CD14-positive monocyte (primary cell): ENCODE results near the gene RETREG3. TPM values are rescaled to one million over a fixed set of nuclear protein-coding genes. Genes with fewer than 3 reads are reported as not detected.

Experiments used
- DNase-seq, 3 donors: peaks; one replicate each; pipeline ENCODE4 v3.0.0-alpha.2; 2011 to 2022
- H2AFZ ChIP-seq: 2 replicates; pipeline ENCODE4 v1.6.0; 2012; ENCODE audit warnings: mild to moderate bottlenecking, low read depth, low read length, inconsistent platforms; ENCODE audit not compliant: insufficient read depth, poor library complexity, severe bottlenecking
- H3K27ac ChIP-seq, 2 donors: 1 replicate in 1 of 2; 2 replicates in 1 of 2; pipeline ENCODE4 v1.5.1; 2012 to 2013; ENCODE audit warnings: low read length in 2 of 2, control low read depth in 1 of 2, inconsistent platforms in 1 of 2, low read depth in 1 of 2, mild to moderate bottlenecking in 1 of 2
- H3K27me3 ChIP-seq, 2 donors: one replicate each; pipeline versions ENCODE4 v1.6.0 to v1.6.1; 2011 to 2013; ENCODE audit warnings: low read length in 2 of 2; ENCODE audit not compliant: control insufficient read depth in 2 of 2, insufficient read depth in 2 of 2
- H3K36me3 ChIP-seq, 2 donors: replicated peaks in 1 of 2; 1 replicate in 1 of 2; 2 replicates in 1 of 2; pipeline versions ENCODE4 v1.5.1 to v1.6.1; 2012 to 2013; ENCODE audit warnings: low read length in 2 of 2, control low read depth in 1 of 2, inconsistent platforms in 1 of 2, mild to moderate bottlenecking in 1 of 2; ENCODE audit not compliant: insufficient read depth in 2 of 2, control insufficient read depth in 1 of 2
- H3K4me1 ChIP-seq, 2 donors: 1 replicate in 1 of 2; 2 replicates in 1 of 2; pipeline versions ENCODE4 v1.5.1 to v1.6.1; 2012 to 2013; ENCODE audit warnings: low read length in 2 of 2, control low read depth in 1 of 2, inconsistent platforms in 1 of 2, mild to moderate bottlenecking in 1 of 2, moderate library complexity in 1 of 2; ENCODE audit not compliant: insufficient read depth in 2 of 2, control insufficient read depth in 1 of 2
- H3K4me2 ChIP-seq: replicated peaks from 2 replicates; pipeline ENCODE3; 2012; ENCODE audit warnings: low read length, moderate library complexity, mild to moderate bottlenecking; ENCODE audit not compliant: poor library complexity, severe bottlenecking; ENCODE audit errors: extremely low read depth
- H3K4me3 ChIP-seq, 3 experiments: fragments of 200-600 bp in 1 of 3; sonication (generic) in 1 of 3; replicated peaks in 1 of 3; 1 replicate in 2 of 3; 2 replicates in 1 of 3; pipeline ENCODE4 v1.5.1; 2011 to 2013; ENCODE audit warnings: low read length in 3 of 3, mild to moderate bottlenecking in 3 of 3, control low read depth in 2 of 3, low read depth in 2 of 3, inconsistent platforms in 1 of 3, moderate library complexity in 1 of 3
- H3K79me2 ChIP-seq: 2 replicates; pipeline ENCODE4 v1.6.0; 2012; ENCODE audit warnings: mild to moderate bottlenecking, control low read depth, inconsistent platforms, low read length, moderate library complexity; ENCODE audit not compliant: insufficient read depth
- H3K9ac ChIP-seq: 2 replicates; pipeline ENCODE4 v1.6.0; 2017; ENCODE audit warnings: low read length, mild to moderate bottlenecking; ENCODE audit not compliant: insufficient read depth, poor library complexity, severe bottlenecking
- H3K9me3 ChIP-seq, 2 donors: replicated peaks in 1 of 2; 1 replicate in 1 of 2; 2 replicates in 1 of 2; pipeline versions ENCODE4 v1.5.1 to v1.6.1; 2012 to 2013; ENCODE audit warnings: low read length in 2 of 2, control low read depth in 1 of 2; ENCODE audit not compliant: control insufficient read depth in 1 of 2, insufficient read depth in 1 of 2
- H4K20me1 ChIP-seq: 2 replicates; pipeline ENCODE4 v1.6.0; 2012; ENCODE audit warnings: mild to moderate bottlenecking, low read length, control low read depth, moderate library complexity; ENCODE audit not compliant: insufficient read depth
- H3K27ac Mint-ChIP-seq, 7 donors: one replicate each; pipeline ENCODE4 v1.8.0; 2020; ENCODE audit warnings: mild to moderate bottlenecking in 7 of 7, mixed read lengths in 7 of 7, moderate library complexity in 6 of 7, inconsistent platforms in 2 of 7
- H3K27me3 Mint-ChIP-seq, 3 donors: one replicate each; pipeline ENCODE4 v1.8.0; 2021 to 2022; ENCODE audit warnings: low read depth in 3 of 3, mild to moderate bottlenecking in 3 of 3, mixed read lengths in 3 of 3, moderate library complexity in 3 of 3, inconsistent platforms in 1 of 3
- H3K36me3 Mint-ChIP-seq, 2 donors: one replicate each; pipeline ENCODE4 v1.8.0; 2020; ENCODE audit warnings: mixed read lengths in 2 of 2, inconsistent platforms in 1 of 2, mild to moderate bottlenecking in 1 of 2
- H3K4me1 Mint-ChIP-seq: one replicate; pipeline ENCODE4 v1.8.0; 2020; ENCODE audit warnings: mild to moderate bottlenecking, mixed read lengths
- H3K4me3 Mint-ChIP-seq, 2 donors: one replicate each; pipeline ENCODE4 v1.8.0; 2020; ENCODE audit warnings: mild to moderate bottlenecking in 2 of 2, mixed read lengths in 2 of 2, moderate library complexity in 1 of 2
- H3K9me3 Mint-ChIP-seq, 7 donors: one replicate each; pipeline ENCODE4 v1.8.0; 2020 to 2022; ENCODE audit warnings: mixed read lengths in 7 of 7, mild to moderate bottlenecking in 6 of 7, moderate library complexity in 6 of 7, inconsistent platforms in 2 of 7
- WGBS: methylation state at CpG from one replicate; pipeline ENCODE4 v1.1.5; 2013; ENCODE audit warnings: missing lambda C conversion rate; ENCODE audit not compliant: insufficient coverage; 5-methylcytosine and 5-hydroxymethylcytosine counted together
- intact Hi-C, 2 donors: fragments of 100-400 bp; cut with micrococcal nuclease; formaldehyde crosslinking; loops; one replicate each; pipeline versions ENCODE4 v1.15.0 to v1.15.1; 2023
- polyA plus RNA-seq, 3 donors: library from polyadenylated mRNA; depleted of rRNA in 1 of 3; unstranded in 2 of 3; stranded (reverse) in 1 of 3; fragments of 300-500 nt in 2 of 3; fragments of >200 nt in 1 of 3; fragmentation: Illumina TruSeq in 2 of 3; gene quantifications; 1 replicate in 2 of 3; 2 replicates in 1 of 3; pipeline ENCODE4 v1.2.3, GENCODE V29; 2012 to 2021
- TF ChIP-seq, protein P1 (sequence below): fragments of 200-600 bp; IDR thresholded peaks from one replicate; pipeline ENCODE4 v1.8.0; 2022; ENCODE audit warnings: antibody characterized with exemption, mild to moderate bottlenecking

Gene RETREG3
- polyA plus RNA-seq, 3 donors = 34.0 to 69.9 (median 69.9) TPM

DNA sequence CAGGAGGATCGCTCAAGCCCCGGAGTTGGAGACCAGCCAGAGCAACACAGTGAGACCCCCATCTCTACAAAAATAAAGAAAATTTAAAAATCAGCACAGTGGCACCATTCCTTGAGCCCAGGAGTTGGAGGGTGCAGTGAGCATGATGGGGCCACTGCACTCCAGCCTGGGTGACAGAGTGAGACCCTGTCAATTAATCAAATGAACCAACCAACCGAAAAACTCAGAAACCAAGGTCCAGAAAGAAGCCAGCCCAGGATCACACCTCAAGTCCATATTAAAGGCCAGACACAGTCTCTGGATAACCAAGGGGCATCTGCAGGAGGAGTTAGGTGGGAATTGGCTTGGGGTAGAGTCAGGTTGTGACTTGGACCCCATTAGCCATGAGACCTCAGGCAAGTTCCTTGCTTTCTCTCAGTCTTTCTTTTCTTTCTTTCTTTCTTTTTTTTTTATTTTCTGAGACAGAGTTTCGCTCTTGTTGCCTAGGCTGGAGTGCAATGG lies 54.0 kb downstream of the RETREG3 start:
- peak overlapping the region in 6 of 7 donors; percentile 81 to 94 (median 88) for H3K27ac Mint-ChIP-seq
- Histone ChIP-seq H3K9ac (peak overlapping the region; percentile 91), H3K4me2 (peak overlapping the region; percentile 99), H4K20me1 (no peaks in the 10 kb centered on the region), H3K4me1 (peaks cover 18 to 22% of the 10 kb centered on the region in 2 donors), H3K4me3 (peak overlapping the region; percentile 77 to 94 (median 83)), H2AFZ (peak overlapping the region; percentile 99), H3K27me3 (no peaks in the 10 kb centered on the region), H3K79me2 (peaks cover 11% of the 10 kb centered on the region), H3K27ac (peak overlapping the region; percentile 53 to 83), H3K36me3 (no peaks in the 10 kb centered on the region), H3K9me3 (no peaks in the 10 kb centered on the region)
- H3K9me3 Mint-ChIP-seq = no peaks in the 10 kb centered on the region
- H3K36me3 Mint-ChIP-seq = peaks cover 0 to 7% of the 10 kb centered on the region in 2 donors
- H3K4me1 Mint-ChIP-seq = peaks cover 25% of the 10 kb centered on the region
- TF ChIP-seq, protein P1, sequence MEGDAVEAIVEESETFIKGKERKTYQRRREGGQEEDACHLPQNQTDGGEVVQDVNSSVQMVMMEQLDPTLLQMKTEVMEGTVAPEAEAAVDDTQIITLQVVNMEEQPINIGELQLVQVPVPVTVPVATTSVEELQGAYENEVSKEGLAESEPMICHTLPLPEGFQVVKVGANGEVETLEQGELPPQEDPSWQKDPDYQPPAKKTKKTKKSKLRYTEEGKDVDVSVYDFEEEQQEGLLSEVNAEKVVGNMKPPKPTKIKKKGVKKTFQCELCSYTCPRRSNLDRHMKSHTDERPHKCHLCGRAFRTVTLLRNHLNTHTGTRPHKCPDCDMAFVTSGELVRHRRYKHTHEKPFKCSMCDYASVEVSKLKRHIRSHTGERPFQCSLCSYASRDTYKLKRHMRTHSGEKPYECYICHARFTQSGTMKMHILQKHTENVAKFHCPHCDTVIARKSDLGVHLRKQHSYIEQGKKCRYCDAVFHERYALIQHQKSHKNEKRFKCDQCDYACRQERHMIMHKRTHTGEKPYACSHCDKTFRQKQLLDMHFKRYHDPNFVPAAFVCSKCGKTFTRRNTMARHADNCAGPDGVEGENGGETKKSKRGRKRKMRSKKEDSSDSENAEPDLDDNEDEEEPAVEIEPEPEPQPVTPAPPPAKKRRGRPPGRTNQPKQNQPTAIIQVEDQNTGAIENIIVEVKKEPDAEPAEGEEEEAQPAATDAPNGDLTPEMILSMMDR = no peak
- H3K4me3 Mint-ChIP-seq = peak overlapping the region; percentile 94 to 97
- DNase-seq = no peak
- intact Hi-C loops = no loop called here
- WGBS = 100% methylated on average over 1 of the region's 4 CpGs
- peaks cover under 1 to 7% (median 2%) of the 10 kb centered on the region in 3 donors for H3K27me3 Mint-ChIP-seq

DNA sequence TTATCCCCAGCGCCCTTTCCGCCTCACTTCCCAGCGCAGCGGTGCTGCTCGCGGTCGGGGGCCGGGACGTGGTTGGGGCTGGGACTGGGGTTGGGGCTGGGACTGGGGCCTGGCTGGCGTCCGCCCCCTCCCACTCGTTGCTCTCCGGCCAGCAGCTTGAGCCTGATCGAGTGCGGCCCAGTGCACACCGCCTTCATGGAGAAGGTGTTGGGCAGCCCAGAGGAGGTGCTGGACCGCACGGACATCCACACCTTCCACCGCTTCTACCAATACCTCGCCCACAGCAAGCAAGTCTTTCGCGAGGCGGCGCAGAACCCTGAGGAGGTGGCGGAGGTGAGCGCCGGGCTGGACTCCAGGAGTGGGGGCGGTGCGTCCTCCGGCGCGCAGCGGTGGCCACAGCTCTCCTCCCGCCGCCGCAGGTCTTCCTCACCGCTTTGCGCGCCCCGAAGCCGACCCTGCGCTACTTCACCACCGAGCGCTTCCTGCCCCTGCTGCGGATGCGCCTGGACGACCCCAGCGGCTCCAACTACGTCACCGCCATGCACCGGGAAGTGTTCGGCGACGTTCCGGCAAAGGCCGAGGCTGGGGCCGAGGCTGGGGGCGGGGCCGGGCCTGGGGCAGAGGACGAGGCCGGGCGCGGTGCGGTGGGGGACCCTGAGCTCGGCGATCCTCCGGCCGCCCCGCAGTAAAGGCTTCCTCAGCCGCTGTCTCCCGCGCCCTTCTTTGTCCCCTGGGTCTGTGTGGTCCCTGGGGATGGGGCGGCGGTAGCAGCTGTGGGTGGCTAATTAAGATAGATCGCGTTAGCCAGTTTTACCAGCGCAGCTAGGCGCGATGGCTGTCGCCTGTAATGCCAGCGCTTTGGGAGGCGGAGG lies 54.7 kb downstream of the RETREG3 start:
- intact Hi-C loops = no loop called here
- peaks cover 2 to 6% (median 3%) of the 10 kb centered on the region in 3 donors for H3K27me3 Mint-ChIP-seq
- peaks cover 0 to 7% of the 10 kb centered on the region in 2 donors for H3K36me3 Mint-ChIP-seq

More for the DNA sequence above, 54.7 kb downstream of the RETREG3 start:
- Mint-ChIP-seq H3K4me3 (peak overlapping the region; percentile 94 to 97), H3K27ac (peak overlapping the region; percentile 70 to 94 (median 85)), H3K4me1 (peaks cover 25% of the 10 kb centered on the region), H3K9me3 (no peaks in the 10 kb centered on the region)
- Histone ChIP-seq H3K27ac (peak overlapping the region; percentile 53 to 83), H4K20me1 (no peaks in the 10 kb centered on the region), H3K36me3 (no peaks in the 10 kb centered on the region), H3K27me3 (no peaks in the 10 kb centered on the region), H3K9me3 (no peaks in the 10 kb centered on the region), H2AFZ (peak overlapping the region; percentile 99), H3K4me3 (peak overlapping the region; percentile 77 to 94 (median 83)), H3K4me2 (peak overlapping the region; percentile 99), H3K79me2 (peaks cover 11% of the 10 kb centered on the region), H3K9ac (peak overlapping the region; percentile 91), H3K4me1 (peaks cover 18 to 22% of the 10 kb centered on the region in 2 donors)
- TF ChIP-seq, protein P1 = no peak
- WGBS = under 1% methylated on average over 71 of the region's 82 CpGs
- peak; percentile 57 to 66 (median 65) for DNase-seq
